ENCODE data around the gene DPEP1. TPM values are rescaled to one million over a fixed set of nuclear protein-coding genes. Genes with fewer than 3 reads are reported as not detected.

Gene DPEP1
- total and polyA plus RNA-seq, 8 donors: 0.31 to 10.4 (median 6.9) TPM

- no peak overlapping the region for H3K4me3 ChIP-seq
- H3K4me1 ChIP-seq: no peaks in the 10 kb centered on the region
- DNase-seq (peak in 1 of 4 donors; percentile 68), ATAC-seq (no peak)
- no peaks in the 10 kb centered on the region for H3K27me3 ChIP-seq
- H3K36me3 ChIP-seq: no peaks in the 10 kb centered on the region
- intact Hi-C loops (cut with DNase I): no loop called here
- H3K27ac ChIP-seq: no peak overlapping the region
- H3K9me3 ChIP-seq: no peaks in the 10 kb centered on the region
- no peak for TF ChIP-seq CTCF (IDR thresholded peaks at IDR 0.05)
Measured at GRCh38 chr16:89596061-89596689, 17.3 kb upstream of the DPEP1 start.

DNA sequence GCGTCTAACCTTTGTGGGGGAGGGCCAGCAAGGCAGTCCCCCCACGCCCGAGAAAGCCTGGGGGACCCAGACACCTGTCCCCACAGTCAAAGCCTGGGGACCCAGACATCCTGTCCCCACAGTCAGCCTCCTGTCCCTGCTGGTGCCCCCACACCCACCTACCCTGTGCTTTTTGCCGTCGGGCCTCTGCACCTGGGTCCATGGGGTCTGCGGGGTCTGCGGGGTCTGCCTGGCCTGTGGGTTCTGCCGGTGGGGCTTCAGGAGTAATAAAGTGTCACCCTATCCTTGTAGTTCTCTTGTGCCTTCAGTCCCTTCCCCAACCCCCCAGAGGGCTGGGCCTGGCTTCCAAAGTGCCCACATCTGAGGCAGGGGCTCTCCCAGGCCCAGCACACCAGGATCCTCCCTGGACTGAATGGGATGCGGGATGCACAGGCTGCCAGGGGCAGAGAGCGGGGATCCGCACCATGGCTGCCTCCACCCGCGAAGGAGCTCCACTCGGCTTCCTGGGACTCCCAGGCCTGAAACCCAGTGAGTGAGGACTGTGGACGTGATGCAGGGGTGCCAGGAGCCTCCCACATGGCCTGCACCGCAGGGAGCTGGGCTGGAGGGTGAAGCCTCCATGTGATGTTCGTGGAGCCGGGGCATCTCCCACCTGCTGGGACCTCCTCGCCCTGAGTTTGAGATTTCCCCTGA is 16.3 kb upstream of the DPEP1 start:
- Histone ChIP-seq H3K4me3 (no peak overlapping the region), H3K27ac (no peak overlapping the region), H3K9me3 (no peaks in the 10 kb centered on the region), H3K4me1 (peaks cover 2 to 3% of the 10 kb centered on the region in 2 donors), H3K36me3 (no peaks in the 10 kb centered on the region), H3K27me3 (peaks cover 0 to 4% of the 10 kb centered on the region in 2 donors)
- intact Hi-C loops (cut with DNase I): no loop called here
- no peak for ATAC-seq
- TF ChIP-seq CTCF (IDR thresholded peaks at IDR 0.05): no peak
- DNase-seq: peak in 1 of 4 donors; percentile 57

GRCh38 chr16:89598199-89598598 is 15.2 kb upstream of the DPEP1 start:
- Histone ChIP-seq H3K36me3 (no peaks in the 10 kb centered on the region), H3K27me3 (peaks cover 0 to 15% of the 10 kb centered on the region in 2 donors), H3K9me3 (no peaks in the 10 kb centered on the region), H3K4me3 (no peak overlapping the region), H3K4me1 (peaks cover 10 to 14% of the 10 kb centered on the region in 2 donors), H3K27ac (no peak overlapping the region)
- TF ChIP-seq CTCF (IDR thresholded peaks at IDR 0.05): no peak
- intact Hi-C loops (cut with DNase I): no loop called here
- DNase-seq (no peak), ATAC-seq (no peak)

DNA sequence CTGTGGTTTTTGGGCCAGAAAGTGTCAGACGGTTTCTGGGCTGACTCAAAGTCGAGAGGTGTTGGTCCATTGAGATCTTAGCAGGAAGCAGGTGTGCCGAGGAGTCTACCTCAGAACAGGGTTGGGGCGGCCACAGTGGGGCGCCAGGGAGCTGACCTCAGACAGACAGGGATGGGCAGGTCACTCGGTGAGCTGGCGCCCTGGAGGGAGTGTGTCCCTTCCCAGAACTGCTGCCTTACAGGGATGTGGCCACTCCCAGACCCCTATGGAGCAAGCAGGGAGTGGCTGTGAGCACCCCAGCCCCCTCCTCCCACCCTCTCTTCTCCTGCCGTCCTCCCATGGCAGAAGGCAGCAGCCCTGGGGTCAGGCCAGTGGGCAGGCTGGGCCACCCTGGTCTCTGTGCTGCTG is 14.0 kb upstream of the DPEP1 start:
- H3K36me3 ChIP-seq: no peaks in the 10 kb centered on the region
- ATAC-seq (no peak), DNase-seq (peak in 1 of 4 donors; percentile 49)
- intact Hi-C loops (cut with DNase I): no loop called here
- no peak overlapping the region for H3K27ac ChIP-seq
- H3K4me3 ChIP-seq: no peak overlapping the region
- TF ChIP-seq CTCF (IDR thresholded peaks at IDR 0.05): no peak
- H3K4me1 ChIP-seq: peaks cover 10 to 14% of the 10 kb centered on the region in 2 donors
- H3K27me3 ChIP-seq: peaks cover 0 to 17% of the 10 kb centered on the region in 2 donors
- H3K9me3 ChIP-seq: no peaks in the 10 kb centered on the region

DNA sequence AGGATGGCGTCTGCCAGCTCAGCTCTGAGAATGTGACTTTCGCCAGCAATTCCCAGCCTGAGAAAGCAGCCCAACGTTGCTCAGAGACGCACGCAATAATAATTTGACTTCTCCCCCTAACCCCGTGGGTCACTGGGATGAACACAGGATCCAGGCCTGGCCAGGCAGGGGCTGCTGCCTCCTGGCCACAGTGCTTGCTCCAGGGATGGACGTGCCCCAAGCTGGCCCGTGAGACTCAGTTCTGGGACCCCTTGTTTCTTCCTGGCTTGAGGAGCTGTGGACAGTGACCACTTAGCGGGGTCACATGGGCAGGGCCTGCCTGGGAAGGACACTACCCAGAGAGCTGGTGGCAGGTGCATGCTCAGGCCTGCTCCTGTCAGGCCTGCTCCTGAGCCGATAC is 13.5 kb upstream of the DPEP1 start:
- ATAC-seq (no peak), DNase-seq (no peak)
- intact Hi-C loops (cut with DNase I): no loop called here
- Histone ChIP-seq H3K27ac (no peak overlapping the region), H3K9me3 (no peaks in the 10 kb centered on the region), H3K4me1 (peaks cover 10 to 14% of the 10 kb centered on the region in 2 donors), H3K36me3 (no peaks in the 10 kb centered on the region), H3K27me3 (peaks cover 0 to 17% of the 10 kb centered on the region in 2 donors), H3K4me3 (no peak overlapping the region)
- TF ChIP-seq CTCF (IDR thresholded peaks at IDR 0.05): no peak
